ENCODE results near the gene CD58. TPM values are rescaled to one million over a fixed set of nuclear protein-coding genes. Genes with fewer than 3 reads are reported as not detected.

The CD58 gene
- polyA plus RNA-seq, 3 donors = 81.0 to 168 (median 128) TPM

GRCh38 chr1:116586741-116587143, 15.9 kb upstream of the CD58 start:
- H3K36me3 Mint-ChIP-seq = peaks cover 0 to 4% of the 10 kb centered on the region in 2 donors
- H3K4me2 ChIP-seq (replicated peaks; ENCODE audit: extremely low read depth, low read length, poor library complexity, severe bottlenecking) = no peak overlapping the region
- WGBS (ENCODE audit: insufficient coverage) = 95% methylated on average over 2 of the region's 3 CpGs
- peaks cover 0 to 6% (median 0%) of the 10 kb centered on the region in 7 donors for H3K9me3 Mint-ChIP-seq
- intact Hi-C loops (cut with micrococcal nuclease) = no loop called here
- H3K27me3 Mint-ChIP-seq (ENCODE audit: low read depth in 3 of 3) = peaks cover 0 to 4% (median 0%) of the 10 kb centered on the region in 3 donors
- no peaks in the 10 kb centered on the region for H3K9me3 ChIP-seq (replicated peaks in 1 of 2; ENCODE audit: control insufficient read depth in 1 of 2, insufficient read depth in 1 of 2, low read length in 2 of 2)
- no peak overlapping the region for H3K4me3 ChIP-seq (replicated peaks in 1 of 3; ENCODE audit: low read depth in 2 of 3, low read length in 3 of 3)
- H3K36me3 ChIP-seq (replicated peaks in 1 of 2; ENCODE audit: control insufficient read depth in 1 of 2, insufficient read depth in 2 of 2, low read length in 2 of 2) = no peaks in the 10 kb centered on the region
- H3K79me2 ChIP-seq (ENCODE audit: insufficient read depth, low read length) = no peaks in the 10 kb centered on the region
- DNase-seq = peak in 1 of 3 donors; percentile 32
- H3K4me1 ChIP-seq (ENCODE audit: control insufficient read depth in 1 of 2, insufficient read depth in 2 of 2, low read length in 2 of 2) = peaks cover 22 to 28% of the 10 kb centered on the region in 2 donors
- no peak for TF ChIP-seq CTCF (IDR thresholded peaks at IDR 0.05)
- H3K27me3 ChIP-seq (ENCODE audit: control insufficient read depth in 2 of 2, insufficient read depth in 2 of 2, low read length in 2 of 2) = no peaks in the 10 kb centered on the region
- peaks cover 39% of the 10 kb centered on the region for H3K4me1 Mint-ChIP-seq
- H3K27ac ChIP-seq (ENCODE audit: low read depth in 1 of 2, low read length in 2 of 2) = no peak overlapping the region
- H3K9ac ChIP-seq (ENCODE audit: insufficient read depth, low read length, poor library complexity, severe bottlenecking) = no peak overlapping the region
- H3K27ac Mint-ChIP-seq = peak overlapping the region in 2 of 7 donors; percentile 28 to 55
- no peak overlapping the region for H2AFZ ChIP-seq (ENCODE audit: insufficient read depth, low read depth, low read length, poor library complexity, severe bottlenecking)
- no peaks in the 10 kb centered on the region for H4K20me1 ChIP-seq (ENCODE audit: insufficient read depth, low read length)
- H3K4me3 Mint-ChIP-seq = no peak overlapping the region

- no peak overlapping the region for H3K27ac ChIP-seq (ENCODE audit: low read depth in 1 of 2, low read length in 2 of 2)
- H3K9me3 ChIP-seq (replicated peaks in 1 of 2; ENCODE audit: control insufficient read depth in 1 of 2, insufficient read depth in 1 of 2, low read length in 2 of 2) = no peaks in the 10 kb centered on the region
- H3K79me2 ChIP-seq (ENCODE audit: insufficient read depth, low read length) = no peaks in the 10 kb centered on the region
- H3K4me2 ChIP-seq (replicated peaks; ENCODE audit: extremely low read depth, low read length, poor library complexity, severe bottlenecking) = no peak overlapping the region
- no peak for TF ChIP-seq CTCF (IDR thresholded peaks at IDR 0.05)
- Mint-ChIP-seq H3K4me1 (peaks cover 37% of the 10 kb centered on the region), H3K36me3 (peaks cover 0 to 4% of the 10 kb centered on the region in 2 donors), H3K4me3 (no peak overlapping the region), H3K9me3 (peaks cover 0 to 6% (median 0%) of the 10 kb centered on the region in 7 donors), H3K27ac (peak overlapping the region in 1 of 7 donors; percentile 21), H3K27me3 (ENCODE audit: low read depth in 3 of 3) (peaks cover 0 to 4% (median 0%) of the 10 kb centered on the region in 3 donors)
- no peak for DNase-seq
- WGBS (ENCODE audit: insufficient coverage) = 100% methylated on average over 1 of the region's 1 CpG
- H3K9ac ChIP-seq (ENCODE audit: insufficient read depth, low read length, poor library complexity, severe bottlenecking) = no peak overlapping the region
- intact Hi-C loops (cut with micrococcal nuclease) = no loop called here
- H3K27me3 ChIP-seq (ENCODE audit: control insufficient read depth in 2 of 2, insufficient read depth in 2 of 2, low read length in 2 of 2) = no peaks in the 10 kb centered on the region
- H3K4me1 ChIP-seq (ENCODE audit: control insufficient read depth in 1 of 2, insufficient read depth in 2 of 2, low read length in 2 of 2) = peaks cover 22 to 28% of the 10 kb centered on the region in 2 donors
- no peaks in the 10 kb centered on the region for H3K36me3 ChIP-seq (replicated peaks in 1 of 2; ENCODE audit: control insufficient read depth in 1 of 2, insufficient read depth in 2 of 2, low read length in 2 of 2)
- no peak overlapping the region for H3K4me3 ChIP-seq (replicated peaks in 1 of 3; ENCODE audit: low read depth in 2 of 3, low read length in 3 of 3)
- H2AFZ ChIP-seq (ENCODE audit: insufficient read depth, low read depth, low read length, poor library complexity, severe bottlenecking) = no peak overlapping the region
- H4K20me1 ChIP-seq (ENCODE audit: insufficient read depth, low read length) = no peaks in the 10 kb centered on the region
These were observed 15.1 kb upstream of the CD58 start for GRCh38 chr1:116585886-116586285.

Data from CD14-positive monocyte (primary cell).